A549 treated with AZD9567 at 1 μM for 4 hours (cell line): ENCODE results near the gene PCDHGA1. TPM values are rescaled to one million over a fixed set of nuclear protein-coding genes. Genes with fewer than 3 reads are reported as not detected.

ENCODE experiments used
- total RNA-seq: library from RNA; stranded (reverse); fragments of 200-300 nt; extraction: Qiagen RNA extraction; gene quantifications from 5 replicates; pipeline ENCODE4 v1.2.3, GENCODE V29; 2022; ENCODE audit not compliant: insufficient read depth

PCDHGA1 gene
- total RNA-seq, 1 experiment from 2014 or later = 0.23 TPM

GRCh38 chr5:141397756-141398551 is 67.6 kb downstream of the PCDHGA1 start, which contains the start of gene PCDHGB5:
PCDHGB5 (plus strand) TSS chr5:141397947; CDS start chr5:141398128, 181 bp downstream.

GRCh38 chr5:141402553-141403243 is 72.4 kb downstream of the PCDHGA1 start, which contains the start of gene PCDHGA9:
PCDHGA9 (plus strand) TSS chr5:141402778; CDS start chr5:141402953, 175 bp downstream.

GRCh38 chr5:141407790-141408505 is 77.6 kb downstream of the PCDHGA1 start, which contains the start of gene PCDHGB6:
PCDHGB6 (plus strand) TSS chr5:141408021; CDS start chr5:141408203, 182 bp downstream.

GRCh38 chr5:141412854-141413539 is 82.7 kb downstream of the PCDHGA1 start, which contains the start of gene PCDHGA10:
PCDHGA10 (plus strand) TSS chr5:141412987; CDS start chr5:141413176, 189 bp downstream.

GRCh38 chr5:141417494-141418172 is 87.3 kb downstream of the PCDHGA1 start, which contains the start of gene PCDHGB7:
PCDHGB7 (plus strand) TSS chr5:141417677; CDS start chr5:141417860, 183 bp downstream.

GRCh38 chr5:141420855-141421488 is 90.7 kb downstream of the PCDHGA1 start, which contains the start of gene PCDHGA11:
PCDHGA11 (plus strand) TSS chr5:141421051; CDS start chr5:141421228, 177 bp downstream.

GRCh38 chr5:141430332-141431113 is 100.2 kb downstream of the PCDHGA1 start, which contains the start of gene PCDHGA12:
PCDHGA12 (plus strand) TSS chr5:141430507; CDS start chr5:141430760, 253 bp downstream.

GRCh38 chr5:141475625-141476131 is 145.4 kb downstream of the PCDHGA1 start, which contains the start of gene PCDHGC3:
PCDHGC3 (plus strand) TSS chr5:141475966; CDS start chr5:141476117, 151 bp downstream.

GRCh38 chr5:141484641-141485311 is 154.5 kb downstream of the PCDHGA1 start, which contains the start of gene PCDHGC4:
PCDHGC4 (plus strand) TSS chr5:141485030; CDS start chr5:141485174, 144 bp downstream.

GRCh38 chr5:141488591-141489561 is 158.6 kb downstream of the PCDHGA1 start, which contains the start of gene PCDHGC5:
PCDHGC5 (plus strand) TSS chr5:141489081; CDS start chr5:141489241, 160 bp downstream.

Other genes starting within 250 kb of the PCDHGA1 start
- gene PCDHB2, start 235.9 kb upstream of the PCDHGA1 start, total RNA-seq = 0.77 to 3.1 TPM (median 3.1 TPM) in 5 replicates
- 0.02 to 0.05 TPM (median 0.03 TPM) in 3 of 5 replicates, not detected in the others for gene PCDHB3, start 230.0 kb upstream of the PCDHGA1 start, total RNA-seq
- gene PCDHB4, start 208.7 kb upstream of the PCDHGA1 start, total RNA-seq = 0.03 to 0.06 TPM (median 0.05 TPM) in 3 of 5 replicates, not detected in the others
- gene PCDHB5, start 195.3 kb upstream of the PCDHGA1 start, total RNA-seq = 1.2 to 2.1 TPM (median 1.3 TPM) in 5 replicates
- gene PCDHB6, start 180.5 kb upstream of the PCDHGA1 start, total RNA-seq = 0.71 to 1.3 TPM (median 0.88 TPM) in 5 replicates
- gene PCDHB7, start 157.9 kb upstream of the PCDHGA1 start, total RNA-seq = 0.02 TPM in 1 of 5 replicates, not detected in the others
- gene PCDHB8, start 152.7 kb upstream of the PCDHGA1 start, total RNA-seq = 0.21 to 0.30 TPM (median 0.25 TPM) in 4 of 5 replicates, not detected in the other
- gene PCDHB16, start 148.1 kb upstream of the PCDHGA1 start, total RNA-seq = 0.02 to 0.09 TPM (median 0.06 TPM) in 4 of 5 replicates, not detected in the other
- gene PCDHB9, start 143.4 kb upstream of the PCDHGA1 start, total RNA-seq = 0.02 to 0.20 TPM (median 0.05 TPM) in 3 of 5 replicates, not detected in the others
- gene PCDHB10, start 138.2 kb upstream of the PCDHGA1 start, total RNA-seq = 0.04 to 0.05 TPM in 2 of 5 replicates, not detected in the others
- gene PCDHB11, start 130.9 kb upstream of the PCDHGA1 start, total RNA-seq = 0.02 to 0.06 TPM (median 0.05 TPM) in 4 of 5 replicates, not detected in the other
- 0.06 TPM in 1 of 5 replicates, not detected in the others for gene PCDHB12, start 121.8 kb upstream of the PCDHGA1 start, total RNA-seq
- 0.05 to 0.06 TPM (median 0.06 TPM) in 4 of 5 replicates, not detected in the other for gene PCDHB13, start 116.6 kb upstream of the PCDHGA1 start, total RNA-seq
- gene PCDHB14, start 107.2 kb upstream of the PCDHGA1 start, total RNA-seq = 0.06 to 0.11 TPM (median 0.06 TPM) in 4 of 5 replicates, not detected in the other
- 0.02 to 0.09 TPM (median 0.07 TPM) in 4 of 5 replicates, not detected in the other for gene PCDHB15, start 85.1 kb upstream of the PCDHGA1 start, total RNA-seq
- not detected in 5 replicates for gene SLC25A2, start 26.5 kb upstream of the PCDHGA1 start, total RNA-seq
- 60.6 to 75.9 TPM (median 73.6 TPM) in 5 replicates for gene TAF7, start 9.7 kb upstream of the PCDHGA1 start, total RNA-seq
- 0.42 to 1.1 TPM (median 0.53 TPM) in 5 replicates for gene PCDHGA2, start 8.2 kb downstream of the PCDHGA1 start, total RNA-seq
- 0.02 TPM in 2 of 5 replicates, not detected in the others for gene PCDHGA3, start 13.3 kb downstream of the PCDHGA1 start, total RNA-seq
- gene PCDHGB1, start 19.6 kb downstream of the PCDHGA1 start, total RNA-seq = 1.2 to 1.7 TPM (median 1.5 TPM) in 4 of 5 replicates, not detected in the other
- gene PCDHGA4, start 24.5 kb downstream of the PCDHGA1 start, total RNA-seq = 0.08 to 0.17 TPM (median 0.13 TPM) in 4 of 5 replicates, not detected in the other
- 0.07 to 0.13 TPM (median 0.08 TPM) in 4 of 5 replicates, not detected in the other for gene PCDHGB2, start 29.5 kb downstream of the PCDHGA1 start, total RNA-seq
- 0.09 to 0.87 TPM (median 0.14 TPM) in 5 replicates for gene PCDHGA5, start 33.6 kb downstream of the PCDHGA1 start, total RNA-seq
- 0.14 to 0.80 TPM (median 0.26 TPM) in 5 replicates for gene PCDHGB3, start 39.7 kb downstream of the PCDHGA1 start, total RNA-seq
- 0.14 to 0.20 TPM (median 0.18 TPM) in 4 of 5 replicates, not detected in the other for gene PCDHGA6, start 43.4 kb downstream of the PCDHGA1 start, total RNA-seq
- gene PCDHGA7, start 52.2 kb downstream of the PCDHGA1 start, total RNA-seq = 0.44 to 0.91 TPM (median 0.79 TPM) in 5 replicates
- 0.66 to 0.88 TPM (median 0.85 TPM) in 5 replicates for gene PCDHGB4, start 57.2 kb downstream of the PCDHGA1 start, total RNA-seq
- 0.02 to 0.05 TPM (median 0.04 TPM) in 4 of 5 replicates, not detected in the other for gene PCDHGA8, start 62.1 kb downstream of the PCDHGA1 start, total RNA-seq
- gene PCDHGB5, start 67.4 kb downstream of the PCDHGA1 start, total RNA-seq = 1.9 to 2.9 TPM (median 2.4 TPM) in 5 replicates
- 0.02 to 0.07 TPM (median 0.04 TPM) in 4 of 5 replicates, not detected in the other for gene PCDHGA9, start 72.3 kb downstream of the PCDHGA1 start, total RNA-seq
- 0.05 to 0.11 TPM (median 0.09 TPM) in 4 of 5 replicates, not detected in the other for gene PCDHGB6, start 77.5 kb downstream of the PCDHGA1 start, total RNA-seq
- 0.05 TPM in 1 of 5 replicates, not detected in the others for gene PCDHGA10, start 82.5 kb downstream of the PCDHGA1 start, total RNA-seq
- gene PCDHGB7, start 87.2 kb downstream of the PCDHGA1 start, total RNA-seq = 0.05 to 0.70 TPM (median 0.06 TPM) in 5 replicates
- gene PCDHGA11, start 90.5 kb downstream of the PCDHGA1 start, total RNA-seq = 0.01 to 0.03 TPM (median 0.02 TPM) in 3 of 5 replicates, not detected in the others
- gene PCDHGA12, start 100.0 kb downstream of the PCDHGA1 start, total RNA-seq = 0.01 to 0.02 TPM (median 0.02 TPM) in 3 of 5 replicates, not detected in the others
- 4.8 to 6.7 TPM (median 5.3 TPM) in 5 replicates for gene PCDHGC3, start 145.5 kb downstream of the PCDHGA1 start, total RNA-seq
- gene PCDHGC4, start 154.5 kb downstream of the PCDHGA1 start, total RNA-seq = 0.03 to 0.06 TPM in 2 of 5 replicates, not detected in the others
- gene PCDHGC5, start 158.6 kb downstream of the PCDHGA1 start, total RNA-seq = 0.01 TPM in 2 of 5 replicates, not detected in the others